Activated CD4-positive, alpha-beta memory T cell treated with anti-CD3 and anti-CD28 coated beads for 36 hours (primary cell): Measurements from ENCODE around the gene UIMC1. TPM values are rescaled to one million over a fixed set of nuclear protein-coding genes. Genes with fewer than 3 reads are reported as not detected.

Source experiments
- CTCF ChIA-PET: fragments of 350-600 bp; sonication (Branson Sonifier 250); formaldehyde crosslinking; loops from one replicate; lab custom pipeline; 2021; ENCODE audit warnings: antibody characterized with exemption, inconsistent platforms; lab: Charles Lee
- POLR2A ChIA-PET: fragments of 350-600 bp; sonication (Branson Sonifier 250); formaldehyde crosslinking; loops from one replicate; lab custom pipeline; 2021; ENCODE audit warnings: antibody characterized with exemption; lab: Charles Lee
- DNase-seq: peaks from one replicate; pipeline ENCODE4 v3.0.0-alpha.2; 2020
- H3K27ac Mint-ChIP-seq: one replicate; pipeline ENCODE4 v1.8.0; 2021; ENCODE audit warnings: mixed read lengths
- H3K27me3 Mint-ChIP-seq: one replicate; pipeline ENCODE4 v1.8.0; 2021; ENCODE audit warnings: mixed read lengths
- H3K36me3 Mint-ChIP-seq: one replicate; pipeline ENCODE4 v1.8.0; 2021; ENCODE audit warnings: mixed read lengths
- H3K4me1 Mint-ChIP-seq: one replicate; pipeline ENCODE4 v1.8.0; 2021; ENCODE audit warnings: low read depth, mixed read lengths
- H3K4me3 Mint-ChIP-seq: one replicate; pipeline ENCODE4 v1.8.0; 2021; ENCODE audit warnings: mild to moderate bottlenecking, mixed read lengths
- H3K9me3 Mint-ChIP-seq: one replicate; pipeline ENCODE4 v1.8.0; 2021; ENCODE audit warnings: mixed read lengths
- intact Hi-C: fragments of 100-400 bp; cut with micrococcal nuclease; formaldehyde crosslinking; loops from one replicate; pipeline ENCODE4 v1.15.1; 2023
- total RNA-seq, 2 experiments: library from RNA; stranded (reverse); gene quantifications; one replicate each; pipeline ENCODE4 v1.2.3, GENCODE V29; 2021

The UIMC1 gene
- total RNA-seq, 2 experiments from 2014 or later = 52.9 to 53.5 TPM

- POLR2A ChIA-PET = no interaction called here
- CTCF ChIA-PET = no interaction called here
- Mint-ChIP-seq H3K27me3 (peaks cover 12% of the 10 kb centered on the region), H3K4me3 (no peak overlapping the region), H3K27ac (no peak overlapping the region), H3K9me3 (no peaks in the 10 kb centered on the region), H3K4me1 (peaks cover 11% of the 10 kb centered on the region), H3K36me3 (no peaks in the 10 kb centered on the region)
- intact Hi-C loops = no loop called here
- DNase-seq = no peak
Measured at GRCh38 chr5:176880366-176881020, 126.1 kb downstream of the UIMC1 start.

GRCh38 chr5:176879663-176880361 lies 126.8 kb downstream of the UIMC1 start:
- ChIA-PET CTCF (no interaction called here), POLR2A (no interaction called here)
- Mint-ChIP-seq H3K36me3 (no peaks in the 10 kb centered on the region), H3K27me3 (peaks cover 18% of the 10 kb centered on the region), H3K4me3 (no peak overlapping the region), H3K4me1 (peaks cover 10% of the 10 kb centered on the region), H3K9me3 (no peaks in the 10 kb centered on the region), H3K27ac (no peak overlapping the region)
- no peak for DNase-seq
- intact Hi-C loops = no loop called here

GRCh38 chr5:176878906-176879662 lies 127.5 kb downstream of the UIMC1 start:
- Mint-ChIP-seq H3K9me3 (no peaks in the 10 kb centered on the region), H3K4me3 (no peak overlapping the region), H3K27ac (no peak overlapping the region), H3K27me3 (peaks cover 19% of the 10 kb centered on the region), H3K36me3 (no peaks in the 10 kb centered on the region), H3K4me1 (peaks cover 7% of the 10 kb centered on the region)
- CTCF ChIA-PET = no interaction called here
- DNase-seq = no peak
- intact Hi-C loops = no loop called here
- POLR2A ChIA-PET = no interaction called here

GRCh38 chr5:176878463-176878862 lies 128.1 kb downstream of the UIMC1 start:
- Mint-ChIP-seq H3K4me3 (no peak overlapping the region), H3K4me1 (peaks cover 7% of the 10 kb centered on the region), H3K36me3 (no peaks in the 10 kb centered on the region), H3K27me3 (peaks cover 19% of the 10 kb centered on the region), H3K9me3 (no peaks in the 10 kb centered on the region), H3K27ac (no peak overlapping the region)
- DNase-seq = no peak
- CTCF ChIA-PET = interaction anchor here (0.7 to 1.0 kb wide), 2 partner anchors 127 to 218 kb away, joined by 3 to 4 read pairs; no protein-coding TSS in a partner anchor
- intact Hi-C loops = no loop called here
- POLR2A ChIA-PET = no interaction called here

- H3K27ac Mint-ChIP-seq = no peak overlapping the region
- H3K4me1 Mint-ChIP-seq = peaks cover 7% of the 10 kb centered on the region
- intact Hi-C loops = no loop called here
- no peak for DNase-seq
- H3K9me3 Mint-ChIP-seq = peaks cover 4% of the 10 kb centered on the region
- ChIA-PET POLR2A (no interaction called here), CTCF (interaction anchor here (0.7 to 1.8 kb wide), 3 partner anchors 128 to 304 kb away, joined by 3 to 5 read pairs (median 4); no protein-coding TSS in a partner anchor)
- H3K36me3 Mint-ChIP-seq = no peaks in the 10 kb centered on the region
- H3K4me3 Mint-ChIP-seq = no peak overlapping the region
- peaks cover 19% of the 10 kb centered on the region for H3K27me3 Mint-ChIP-seq
Measured at GRCh38 chr5:176877793-176878331, 128.7 kb downstream of the UIMC1 start.

GRCh38 chr5:176876506-176877431 lies 129.8 kb downstream of the UIMC1 start:
- ChIA-PET POLR2A (no interaction called here), CTCF (interaction anchor here (1.8 kb wide), 1 partner anchor 303 kb away, joined by 5 read pairs; no protein-coding TSS in a partner anchor)
- Mint-ChIP-seq H3K27ac (no peak overlapping the region), H3K36me3 (no peaks in the 10 kb centered on the region), H3K4me3 (no peak overlapping the region), H3K4me1 (peaks cover 7% of the 10 kb centered on the region), H3K27me3 (peaks cover 19% of the 10 kb centered on the region), H3K9me3 (peaks cover 4% of the 10 kb centered on the region)
- DNase-seq = no peak
- intact Hi-C loops = no loop called here

- ChIA-PET POLR2A (no interaction called here), CTCF (no interaction called here)
- intact Hi-C loops = no loop called here
- no peaks in the 10 kb centered on the region for H3K36me3 Mint-ChIP-seq
- no peak for DNase-seq
- peaks cover 4% of the 10 kb centered on the region for H3K9me3 Mint-ChIP-seq
- peaks cover 7% of the 10 kb centered on the region for H3K4me1 Mint-ChIP-seq
- no peak overlapping the region for H3K4me3 Mint-ChIP-seq
- H3K27me3 Mint-ChIP-seq = peaks cover 19% of the 10 kb centered on the region
- H3K27ac Mint-ChIP-seq = no peak overlapping the region
Measured at GRCh38 chr5:176875783-176876505, 130.6 kb downstream of the UIMC1 start.

GRCh38 chr5:176875014-176875550 lies 131.5 kb downstream of the UIMC1 start:
- ChIA-PET CTCF (no interaction called here), POLR2A (no interaction called here)
- intact Hi-C loops = no loop called here
- DNase-seq = no peak
- H3K27ac Mint-ChIP-seq = no peak overlapping the region
- H3K9me3 Mint-ChIP-seq = peaks cover 4% of the 10 kb centered on the region
- no peak overlapping the region for H3K4me3 Mint-ChIP-seq
- peaks cover 19% of the 10 kb centered on the region for H3K27me3 Mint-ChIP-seq
- H3K4me1 Mint-ChIP-seq = peaks cover 7% of the 10 kb centered on the region
- no peaks in the 10 kb centered on the region for H3K36me3 Mint-ChIP-seq

GRCh38 chr5:176874198-176874780 lies 132.3 kb downstream of the UIMC1 start:
- Mint-ChIP-seq H3K4me3 (no peak overlapping the region), H3K36me3 (no peaks in the 10 kb centered on the region), H3K4me1 (peaks cover 7% of the 10 kb centered on the region), H3K9me3 (peaks cover 4% of the 10 kb centered on the region), H3K27me3 (peaks cover 19% of the 10 kb centered on the region), H3K27ac (no peak overlapping the region)
- DNase-seq = no peak
- intact Hi-C loops = no loop called here
- ChIA-PET POLR2A (no interaction called here), CTCF (no interaction called here)

GRCh38 chr5:176873541-176874172 lies 132.9 kb downstream of the UIMC1 start:
- intact Hi-C loops = no loop called here

More at GRCh38 chr5:176873541-176874172, 132.9 kb downstream of the UIMC1 start:
- Mint-ChIP-seq H3K4me3 (no peak overlapping the region), H3K9me3 (peaks cover 4% of the 10 kb centered on the region), H3K36me3 (no peaks in the 10 kb centered on the region), H3K4me1 (peaks cover 7% of the 10 kb centered on the region), H3K27me3 (peaks cover 19% of the 10 kb centered on the region), H3K27ac (no peak overlapping the region)
- ChIA-PET POLR2A (no interaction called here), CTCF (no interaction called here)
- DNase-seq = no peak
